ENCODE measurements around the gene PIGN. TPM values are rescaled to one million over a fixed set of nuclear protein-coding genes. Genes with fewer than 3 reads are reported as not detected.

PIGN gene
- total RNA-seq, result 34.3 TPM

DNA sequence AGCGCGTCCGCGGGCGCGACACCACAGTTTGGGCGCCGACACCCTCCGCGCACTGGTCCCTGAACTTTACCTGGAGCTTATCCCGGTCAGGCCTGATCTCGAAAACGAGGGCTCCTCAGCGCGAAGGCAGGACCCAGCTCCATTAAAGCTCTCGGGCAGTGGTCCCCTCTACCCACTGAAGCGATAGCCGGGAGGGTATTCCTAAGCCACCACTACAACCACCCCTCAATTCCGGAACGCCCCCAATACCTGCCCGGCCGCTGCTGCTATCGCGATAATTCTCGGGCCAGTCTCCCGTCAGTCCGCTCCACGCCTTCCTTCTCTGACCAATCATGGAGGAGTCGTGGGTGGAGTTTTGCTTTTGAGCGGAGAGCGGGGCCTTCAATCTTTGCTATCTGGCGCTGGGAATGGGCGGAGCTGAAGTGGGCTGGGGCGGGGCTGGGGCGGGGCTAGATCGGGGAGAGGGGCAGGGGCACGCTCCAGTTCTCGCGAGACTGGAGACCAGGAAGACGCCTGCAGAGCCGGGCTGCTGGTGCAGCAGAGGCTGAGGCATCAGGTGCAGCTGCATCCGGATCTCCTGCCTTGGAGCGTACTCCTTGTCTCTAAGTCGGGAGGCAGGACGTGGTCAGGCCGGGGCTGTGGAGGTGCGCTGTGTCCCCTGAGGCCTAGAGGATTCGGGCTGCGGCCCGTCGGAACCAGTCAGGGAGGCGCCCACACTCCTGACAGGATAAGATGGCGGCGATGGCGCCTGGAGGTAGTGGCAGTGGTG lies at the start of gene PIGN, which contains the start of gene RELCH:
TSS of gene PIGN (minus strand) at position 283 of the 769 bp plus-strand sequence. CDS start 25,703 bp downstream, outside the sequence.
TSS of gene RELCH (plus strand) at position 482 of the 769 bp plus-strand sequence. CDS start at position 733, 251 bp downstream.
- ATAC-seq, result peak; percentile 100

DNA sequence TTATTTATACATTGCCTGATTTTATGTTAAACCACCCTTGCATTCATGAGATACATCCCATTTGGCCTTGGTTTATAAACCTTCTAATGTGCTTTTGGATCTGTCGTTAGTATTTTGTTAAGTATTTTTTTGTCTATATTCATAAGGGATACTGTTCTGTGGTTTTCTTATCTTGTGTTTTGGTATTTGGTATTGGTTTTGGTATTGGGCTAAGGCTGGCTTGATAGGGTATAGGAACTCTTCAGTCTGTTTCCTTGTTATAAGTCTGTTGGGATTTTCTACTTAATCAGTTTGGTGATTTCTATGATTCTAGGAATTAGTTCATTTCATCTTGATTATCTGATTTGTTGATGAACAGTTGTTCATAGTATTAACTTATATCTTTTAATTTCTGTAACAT lies 49.4 kb upstream of the PIGN start:
- intact Hi-C loops (cut with DNase I), result no loop called here
- no peak for DNase-seq (ENCODE audit: low spot score)
- no peak for ATAC-seq

More for the DNA sequence above, at the start of gene PIGN, which contains the start of gene RELCH:
- intact Hi-C loops (cut with DNase I), result no loop called here
- DNase-seq (ENCODE audit: low spot score), result peak; percentile 95

DNA sequence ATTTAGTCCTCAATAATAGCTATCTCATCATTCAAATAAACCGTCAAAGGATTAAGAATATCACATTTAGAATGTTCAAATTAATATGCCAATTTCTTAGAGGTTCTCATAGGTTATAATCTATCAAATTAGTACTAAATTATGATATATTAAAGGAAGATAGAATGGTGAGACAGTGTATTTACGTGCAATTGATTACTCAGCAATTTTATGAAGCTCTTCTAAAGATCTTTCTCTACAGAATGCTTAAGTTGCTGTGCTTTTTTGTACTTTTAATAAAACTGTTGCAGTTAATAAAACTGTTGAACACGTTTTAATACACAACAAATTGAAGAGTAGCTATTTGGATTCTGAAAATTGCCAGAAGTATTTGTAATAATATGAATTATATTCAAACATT lies 39.2 kb upstream of the PIGN start:
- intact Hi-C loops (cut with DNase I), result no loop called here
- ATAC-seq (no peak), DNase-seq (ENCODE audit: low spot score) (no peak)

- ATAC-seq, result no peak
- intact Hi-C loops (cut with DNase I), result no loop called here
- DNase-seq (ENCODE audit: low spot score), result no peak
Observed at GRCh38 chr18:62224229-62224628, 37.4 kb upstream of the PIGN start.

GRCh38 chr18:62214790-62215189 lies 27.9 kb upstream of the PIGN start:
- intact Hi-C loops (cut with DNase I), result no loop called here
- DNase-seq (ENCODE audit: low spot score), result no peak
- ATAC-seq, result no peak

GRCh38 chr18:62211325-62211828 lies 24.5 kb upstream of the PIGN start:
- ATAC-seq (no peak), DNase-seq (ENCODE audit: low spot score) (no peak)
- intact Hi-C loops (cut with DNase I), result no loop called here

- ATAC-seq (no peak), DNase-seq (ENCODE audit: low spot score) (no peak)
- intact Hi-C loops (cut with DNase I), result no loop called here
Observed at GRCh38 chr18:62210138-62210537, 23.3 kb upstream of the PIGN start.

- ATAC-seq (no peak), DNase-seq (ENCODE audit: low spot score) (no peak)
- intact Hi-C loops (cut with DNase I), result no loop called here
Observed at GRCh38 chr18:62209046-62209445, 22.2 kb upstream of the PIGN start.

DNA sequence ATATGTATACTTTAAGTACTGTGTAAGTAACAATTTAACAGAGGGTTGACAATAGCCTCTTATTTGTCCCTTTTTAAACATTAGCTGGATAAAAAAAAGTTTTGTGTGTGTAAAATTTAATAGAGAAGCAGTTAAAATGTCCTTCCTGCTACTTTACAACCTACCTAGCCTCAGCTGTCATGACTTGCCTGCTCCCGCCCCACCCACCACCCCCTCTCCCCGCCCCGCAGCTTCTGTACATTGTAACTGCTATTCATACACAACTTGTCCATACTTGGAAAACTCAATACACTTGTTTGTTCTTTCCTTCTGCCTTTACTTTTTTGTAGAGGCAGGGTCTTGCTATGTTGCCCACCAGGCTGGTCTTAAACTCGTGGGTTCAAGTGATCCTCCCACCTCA lies 19.7 kb upstream of the PIGN start:
- intact Hi-C loops (cut with DNase I), result no loop called here
- DNase-seq (ENCODE audit: low spot score) (no peak), ATAC-seq (no peak)

DNA sequence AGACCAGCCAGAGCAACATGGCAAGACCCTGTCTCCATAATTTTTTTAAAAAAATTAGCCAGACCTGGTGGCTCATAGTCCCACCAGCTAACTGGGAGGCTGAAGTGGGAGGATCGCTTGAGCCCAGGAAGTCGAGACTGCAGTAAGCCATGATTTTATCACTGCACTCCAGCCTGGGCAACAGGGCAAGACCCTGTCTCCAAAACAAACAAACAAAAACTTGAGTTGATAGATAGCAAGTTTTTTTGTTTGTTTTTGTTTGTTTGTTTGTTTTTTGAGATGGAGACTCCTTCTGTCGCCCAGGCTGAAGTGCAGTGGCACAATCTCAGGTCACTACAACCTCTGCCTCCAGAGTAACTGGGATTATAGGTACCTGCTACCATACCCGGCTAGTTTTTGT lies 19.0 kb upstream of the PIGN start:
- ATAC-seq (no peak), DNase-seq (ENCODE audit: low spot score) (no peak)
- intact Hi-C loops (cut with DNase I), result no loop called here

DNA sequence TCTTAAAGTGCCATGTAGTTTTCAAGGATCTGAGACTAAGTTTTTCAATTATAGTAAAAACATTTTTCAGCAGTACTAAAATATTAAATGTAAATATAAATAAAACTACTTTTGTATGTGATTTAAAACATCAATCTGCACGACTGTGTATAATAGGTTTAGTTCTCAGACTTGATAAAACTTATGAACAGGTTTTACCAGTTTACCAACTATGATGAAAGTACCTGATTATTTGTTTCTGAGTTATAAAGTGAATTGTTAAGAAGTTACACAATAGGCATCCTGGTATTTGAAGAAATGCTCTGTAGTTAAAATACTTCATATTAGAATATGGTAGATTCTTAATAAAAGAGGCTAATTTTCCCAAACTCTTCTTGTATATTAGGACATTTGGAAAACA lies 15.0 kb upstream of the PIGN start:
- DNase-seq (ENCODE audit: low spot score) (no peak), ATAC-seq (no peak)
- intact Hi-C loops (cut with DNase I), result no loop called here

- no peak for DNase-seq (ENCODE audit: low spot score)
- ATAC-seq, result no peak
- intact Hi-C loops (cut with DNase I), result no loop called here
Observed at GRCh38 chr18:62200121-62200914, 13.5 kb upstream of the PIGN start.

GRCh38 chr18:62199629-62200028 lies 12.8 kb upstream of the PIGN start:
- no peak for ATAC-seq
- no peak for DNase-seq (ENCODE audit: low spot score)
- intact Hi-C loops (cut with DNase I), result no loop called here

DNA sequence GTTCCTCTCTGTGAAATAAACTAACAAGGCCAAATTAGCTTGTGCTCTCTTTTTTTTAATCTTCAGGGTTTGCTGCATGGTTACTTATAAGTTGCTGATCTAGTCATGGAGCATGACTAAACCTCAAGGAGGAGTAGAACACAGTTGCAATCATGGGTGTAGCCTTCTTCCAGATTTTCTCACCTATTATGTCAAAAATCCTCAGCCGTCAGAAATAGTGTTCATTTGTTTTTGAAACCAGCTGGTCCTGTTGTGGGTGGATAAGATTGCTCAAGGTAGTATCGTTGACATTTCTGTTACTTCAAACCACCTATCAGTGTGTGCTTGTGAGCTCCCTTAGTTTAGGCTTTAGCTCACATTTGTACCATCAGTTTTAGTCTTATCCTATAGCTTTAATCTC lies 11.4 kb upstream of the PIGN start:
- intact Hi-C loops (cut with DNase I), result no loop called here
- DNase-seq (ENCODE audit: low spot score) (no peak), ATAC-seq (no peak)

GRCh38 chr18:62196980-62197379 lies 10.1 kb upstream of the PIGN start:
- no peak for DNase-seq (ENCODE audit: low spot score)
- intact Hi-C loops (cut with DNase I), result no loop called here
- no peak for ATAC-seq

DNA sequence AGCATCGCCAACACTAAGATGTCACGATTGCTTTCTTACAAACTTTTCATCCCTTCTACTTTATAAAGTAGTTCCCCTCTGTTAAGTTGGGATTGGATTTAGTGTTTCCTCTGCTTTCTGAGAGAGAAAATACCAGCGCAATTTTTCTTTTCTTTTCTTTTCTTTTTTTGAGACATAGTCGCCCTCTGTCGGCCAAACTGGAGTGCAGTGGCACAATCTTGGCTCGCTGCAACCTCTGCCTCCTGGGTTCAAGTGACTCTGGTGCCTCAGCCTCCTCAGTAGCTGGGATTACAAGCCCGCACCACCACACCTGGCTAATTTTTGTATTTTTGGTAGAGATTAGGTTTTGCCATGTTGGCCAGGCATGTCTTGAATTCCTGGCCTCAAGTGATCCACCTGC lies 9.2 kb upstream of the PIGN start:
- no peak for ATAC-seq
- no peak for DNase-seq (ENCODE audit: low spot score)
- intact Hi-C loops (cut with DNase I), result no loop called here

GRCh38 chr18:62189208-62189607 lies 2.4 kb upstream of the PIGN start:
- ATAC-seq (no peak), DNase-seq (ENCODE audit: low spot score) (no peak)
- intact Hi-C loops (cut with DNase I), result no loop called here

GRCh38 chr18:62187543-62188510 lies 971 bp upstream of the PIGN start:
- intact Hi-C loops (cut with DNase I), result no loop called here
- DNase-seq (ENCODE audit: low spot score), result peak; percentile 69
- ATAC-seq, result peak; percentile 32

DNA sequence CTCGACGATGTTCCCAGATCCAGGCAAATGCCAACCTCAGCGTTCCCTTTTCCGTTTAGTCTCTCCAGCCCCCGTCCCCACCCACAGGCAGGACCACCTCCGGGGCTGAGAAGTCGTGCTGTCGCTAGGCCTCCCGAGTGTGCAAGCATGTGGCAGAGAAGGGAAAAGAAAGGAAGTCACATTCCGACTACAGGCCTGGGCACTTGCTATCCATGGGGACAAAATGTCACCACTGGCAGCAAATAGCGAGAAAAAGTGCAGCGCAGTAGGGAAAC lies 420 bp downstream of the PIGN start:
- intact Hi-C loops (cut with DNase I), result no loop called here
- ATAC-seq (peak; percentile 24), DNase-seq (ENCODE audit: low spot score) (no peak)

Measured in sciatic nerve (tissue), 2 donors.